Retina (tissue), 1 donor: Measurements from ENCODE around the gene PDGFB.
A peak's percentile ranks its signal among the peaks of the same experiment; 100 is the strongest.

Experiments
- DNase-seq: peaks from one replicate; pipeline ENCODE4 v3.0.0-alpha.2; 2016

The PDGFB gene

DNA sequence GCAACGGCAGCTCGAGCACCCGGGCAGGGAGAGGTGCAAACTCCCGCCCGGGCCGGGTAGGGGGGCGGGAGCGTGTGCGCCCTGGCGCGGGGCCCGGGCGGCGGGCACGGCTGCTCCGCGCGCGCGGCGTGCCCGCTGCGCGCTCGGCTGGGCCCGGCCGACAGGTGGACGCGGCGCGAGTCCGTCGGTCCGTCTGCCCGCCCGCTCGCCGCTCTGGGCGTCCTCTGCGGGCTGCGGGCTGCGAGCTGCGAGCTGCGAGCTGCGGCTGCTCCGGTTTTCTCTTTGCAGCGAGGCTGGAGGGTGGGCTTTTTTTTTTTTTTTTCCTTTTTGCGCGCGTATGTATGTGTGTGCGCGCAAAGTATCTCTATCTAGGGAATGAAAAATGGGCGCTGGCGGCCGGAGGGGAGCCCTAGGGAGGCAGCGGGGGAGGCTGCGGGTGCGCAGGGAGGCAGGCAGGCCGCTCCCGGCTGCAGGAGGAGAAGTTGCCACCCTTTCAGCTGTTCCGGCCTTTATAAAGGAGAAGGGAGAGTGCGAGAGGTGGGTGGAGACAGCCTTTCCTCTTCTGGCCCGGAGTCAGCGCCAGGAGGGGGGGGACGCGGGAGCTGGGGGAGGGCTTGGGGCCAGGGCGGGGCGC lies at the start of gene PDGFB:
PDGFB (minus strand) TSS at position 487 of the 634 bp plus-strand sequence. CDS start 1,019 bp downstream, outside the sequence.
- peak; percentile 54 for DNase-seq

DNA sequence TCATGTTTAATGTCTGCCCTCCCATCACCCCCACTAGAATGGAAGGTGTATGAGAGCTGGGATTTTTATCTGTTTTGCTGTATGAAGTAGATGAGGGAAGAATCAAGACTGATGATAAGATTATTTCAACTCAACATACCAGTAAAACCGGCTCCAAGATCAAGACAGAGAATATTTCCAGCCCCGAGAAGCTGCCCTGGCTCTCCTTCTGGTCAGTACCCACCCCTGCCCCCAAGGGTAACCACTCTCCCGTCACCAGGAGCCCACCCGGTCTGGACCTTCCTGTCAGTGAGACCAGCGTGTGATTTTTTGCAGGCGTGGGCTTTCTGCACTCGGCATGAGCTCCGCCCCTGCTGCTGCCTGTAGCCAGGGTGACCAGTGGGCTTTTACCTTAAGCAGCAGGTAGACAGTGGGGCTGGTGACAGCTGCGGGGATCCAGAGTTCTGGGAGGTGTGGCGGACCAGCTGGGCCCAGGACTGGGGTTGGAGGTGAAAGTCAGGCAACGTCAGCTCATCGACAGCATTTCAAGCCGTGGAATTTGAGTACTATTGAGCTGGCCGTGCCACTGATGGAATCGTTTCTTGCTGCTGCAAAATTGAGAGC lies 49.1 kb upstream of the PDGFB start:
- no peak for DNase-seq

- DNase-seq = peak; percentile 52
Measured at GRCh38 chr22:39292561-39293074, 47.8 kb upstream of the PDGFB start.

GRCh38 chr22:39292031-39292462 lies 47.3 kb upstream of the PDGFB start:
- no peak for DNase-seq

GRCh38 chr22:39291523-39291922 lies 46.7 kb upstream of the PDGFB start:
- DNase-seq = no peak

DNA sequence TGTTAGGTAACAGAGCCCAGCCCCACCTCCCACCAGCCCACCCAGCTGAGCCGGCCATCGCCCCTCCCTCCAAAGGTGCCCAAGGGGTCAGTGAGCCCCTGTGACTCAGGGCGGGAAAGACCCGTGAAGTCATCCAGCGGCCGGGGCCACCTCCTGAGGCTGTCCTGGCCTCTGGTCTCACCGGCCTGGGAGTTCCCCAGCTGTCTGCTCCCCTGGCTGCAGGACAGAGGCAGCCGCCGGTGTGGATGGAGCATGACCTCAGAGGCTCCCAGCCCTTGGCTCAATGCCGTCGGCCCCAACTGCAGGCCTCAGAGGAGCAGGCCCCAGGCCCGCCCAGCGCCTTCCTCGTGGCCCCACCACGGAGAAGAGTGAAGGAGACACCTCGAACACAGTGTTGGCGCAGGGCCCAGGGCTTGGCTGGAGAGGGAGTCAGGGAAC lies 46.0 kb upstream of the PDGFB start:
- DNase-seq = no peak

DNA sequence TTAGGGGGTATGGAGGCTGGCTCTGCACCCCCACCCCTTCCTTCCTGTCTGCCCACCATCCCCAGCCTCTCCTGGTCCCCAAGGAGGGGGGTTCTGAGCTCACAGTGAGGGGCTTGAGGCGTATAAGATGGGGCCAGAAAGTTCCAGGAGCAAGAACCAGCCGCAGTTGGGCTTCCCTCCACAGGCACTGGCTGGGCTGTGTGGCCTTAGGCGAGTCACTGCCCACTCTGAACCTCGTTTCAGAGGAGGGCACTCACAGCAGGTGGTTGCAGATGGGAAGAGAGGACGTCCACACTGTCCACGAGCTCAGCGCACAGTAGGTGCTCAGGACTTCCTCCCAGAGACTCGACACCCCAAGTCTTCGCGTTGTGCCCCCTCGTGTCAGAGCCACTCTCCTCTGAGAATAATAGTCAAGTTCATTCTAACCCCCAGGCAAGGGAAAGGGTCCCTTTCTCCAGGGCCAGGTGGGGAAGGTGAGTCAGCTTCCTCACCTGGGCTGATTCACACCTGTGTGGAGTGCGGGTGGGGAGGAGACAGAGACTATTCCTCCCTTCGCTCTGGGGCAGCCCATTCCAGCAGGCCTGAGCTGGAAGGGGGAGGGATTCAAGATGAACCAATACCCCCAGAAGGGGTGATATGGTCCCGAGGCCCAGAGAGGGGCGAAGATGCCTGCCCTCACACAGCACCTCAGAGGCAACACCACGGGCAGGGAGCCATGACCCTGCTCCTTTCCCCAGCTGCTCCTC lies 45.4 kb upstream of the PDGFB start:
- DNase-seq = no peak

- DNase-seq = no peak
Measured at GRCh38 chr22:39289533-39289932, 44.8 kb upstream of the PDGFB start.

- no peak for DNase-seq
Measured at GRCh38 chr22:39288135-39288898, 43.5 kb upstream of the PDGFB start.

DNA sequence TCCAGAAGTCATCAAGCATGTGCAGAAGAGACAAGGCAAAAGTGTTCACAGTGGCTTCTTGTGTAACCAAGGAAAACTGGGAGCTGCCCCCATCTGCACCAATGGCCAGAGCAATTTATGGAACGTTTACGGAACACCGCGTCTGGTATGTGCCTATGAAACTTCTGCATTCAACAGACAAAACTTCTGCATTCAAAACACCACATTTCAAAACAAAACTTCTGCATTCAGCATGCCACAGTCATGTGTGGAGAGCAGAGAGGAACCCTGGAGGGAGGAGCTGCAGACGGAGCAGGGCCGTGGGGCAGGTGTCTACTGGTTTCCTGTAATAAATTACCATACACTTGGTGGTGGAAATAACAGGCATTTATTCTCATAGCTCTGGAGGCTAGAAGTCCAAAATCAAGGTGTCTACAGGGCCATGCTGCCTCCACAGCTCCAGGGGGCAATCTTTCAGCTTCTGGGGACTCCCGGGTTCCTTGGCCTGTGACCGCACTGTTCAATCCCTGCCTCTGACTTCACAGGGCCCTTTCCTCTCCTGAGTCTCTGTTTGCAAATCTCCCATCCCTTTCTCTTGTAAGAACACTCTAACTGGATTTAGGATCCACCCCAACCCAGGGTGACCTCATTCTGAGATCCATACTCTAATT lies 42.4 kb upstream of the PDGFB start:
- DNase-seq = no peak

GRCh38 chr22:39284983-39285382 lies 40.2 kb upstream of the PDGFB start:
- no peak for DNase-seq

DNA sequence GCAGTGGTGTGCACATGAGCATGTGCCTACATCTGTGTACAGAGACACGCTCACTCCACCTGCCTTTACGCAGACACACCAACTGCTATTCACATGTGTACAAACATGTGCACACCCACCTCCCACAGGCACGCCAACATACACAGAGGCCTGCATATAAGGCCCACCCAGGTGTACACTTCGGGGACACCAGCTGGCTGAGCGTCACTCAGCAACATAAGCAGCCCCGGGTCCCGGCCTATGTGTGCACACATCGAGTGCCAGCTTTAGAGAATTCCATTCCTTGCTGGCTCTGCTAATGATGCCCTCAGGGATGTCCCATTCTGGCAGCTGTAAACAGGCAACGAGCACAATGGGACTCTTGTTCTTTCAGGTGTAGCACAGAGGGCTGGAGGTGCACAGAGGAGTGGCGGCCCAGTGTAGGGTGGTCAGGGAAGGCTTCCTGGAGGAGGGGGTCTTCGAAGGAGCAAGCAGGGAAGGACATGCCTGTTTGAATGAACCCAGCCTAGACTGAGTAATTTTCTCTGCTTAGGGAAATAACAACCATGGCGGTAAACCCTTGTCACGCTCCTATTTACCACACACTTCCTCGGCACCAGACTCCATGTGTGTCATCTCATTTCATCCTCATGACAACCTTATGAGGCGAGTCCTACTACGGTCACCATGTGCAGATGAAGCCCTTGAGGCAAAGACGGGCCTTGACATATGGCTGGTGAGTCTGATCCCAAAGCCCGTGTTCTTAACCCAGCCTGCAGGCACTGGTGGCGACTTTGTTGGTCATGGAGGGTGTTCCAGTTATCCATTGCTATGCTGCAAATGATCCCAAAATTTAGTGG lies 39.6 kb upstream of the PDGFB start:
- DNase-seq = no peak

GRCh38 chr22:39283322-39284141 lies 38.8 kb upstream of the PDGFB start:
- DNase-seq = no peak

DNA sequence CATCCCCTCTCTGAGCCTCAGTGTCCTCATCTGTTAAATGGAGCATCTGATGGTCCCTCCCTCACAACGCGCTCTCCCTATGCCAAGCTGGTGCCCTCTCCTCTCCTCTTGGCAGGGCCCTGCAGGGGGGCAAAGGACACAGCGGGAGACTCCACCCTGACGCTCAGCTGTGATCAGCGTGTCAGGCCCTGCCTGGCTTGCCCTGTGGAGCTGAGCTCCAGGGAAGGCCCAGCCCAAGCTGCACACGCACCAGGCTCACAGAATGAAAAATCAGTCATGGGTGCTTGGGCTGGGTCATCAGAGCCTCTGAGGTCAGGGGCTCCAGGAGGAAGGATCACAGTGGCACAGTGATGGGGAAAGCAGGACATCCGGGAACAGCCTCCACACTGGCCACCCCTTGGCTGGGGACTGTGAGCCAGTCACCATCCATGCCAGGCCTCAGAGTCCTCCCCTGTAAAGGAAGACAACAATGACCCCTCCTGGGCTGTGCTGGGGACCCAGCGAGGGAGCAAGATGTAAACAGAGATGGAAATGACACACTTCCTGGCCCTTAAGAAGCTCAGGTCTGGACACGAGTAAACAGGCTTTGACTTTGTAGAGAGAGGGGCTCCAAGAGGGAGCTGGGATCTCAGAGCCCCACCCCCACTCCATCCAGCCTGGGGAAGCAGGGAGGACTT lies 38.0 kb upstream of the PDGFB start:
- no peak for DNase-seq

DNA sequence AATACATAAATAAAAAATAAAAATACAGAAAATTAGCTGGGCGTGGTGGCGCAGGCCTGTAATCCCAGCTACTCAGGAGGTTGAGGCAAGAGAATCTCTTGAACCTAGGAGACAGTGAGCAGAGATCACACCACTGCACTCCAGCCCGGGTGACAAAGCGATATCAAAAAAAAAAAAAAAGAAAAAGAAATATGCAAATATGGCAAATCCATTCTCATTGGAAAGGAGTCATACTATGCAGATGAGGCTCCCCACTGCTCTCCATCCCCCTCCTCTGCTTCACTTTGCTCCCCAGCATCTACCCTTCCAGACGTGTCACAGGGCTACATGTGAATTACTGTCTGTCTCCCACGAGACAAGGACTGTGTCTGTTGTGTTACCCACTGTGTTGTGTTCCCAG lies 36.3 kb upstream of the PDGFB start:
- DNase-seq = no peak

GRCh38 chr22:39280250-39280649 lies 35.5 kb upstream of the PDGFB start:
- no peak for DNase-seq

GRCh38 chr22:39279170-39279850 lies 34.5 kb upstream of the PDGFB start:
- no peak for DNase-seq

DNA sequence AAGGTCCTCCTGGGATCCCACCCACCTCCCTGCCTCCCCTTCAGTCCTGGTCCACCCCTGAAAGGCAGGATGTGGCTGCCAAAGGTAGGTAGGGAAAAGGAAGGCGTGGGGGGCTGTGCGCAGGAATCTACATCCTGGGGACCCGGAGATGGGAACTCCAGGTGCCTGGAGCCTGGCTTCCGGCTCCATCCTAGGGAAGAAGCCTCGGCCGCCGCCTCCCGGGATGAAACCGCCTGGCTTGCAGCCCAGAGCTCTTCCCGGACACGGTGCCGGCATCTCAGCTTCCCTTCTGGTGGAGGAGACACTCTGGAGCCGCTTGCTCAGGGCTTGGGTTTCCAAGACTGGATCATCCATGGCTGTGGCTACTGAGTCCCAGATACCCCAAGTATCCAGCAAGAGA lies 33.3 kb upstream of the PDGFB start:
- no peak for DNase-seq

- no peak for DNase-seq
Measured at GRCh38 chr22:39277142-39277607, 32.4 kb upstream of the PDGFB start.
